Activated CD8-positive, alpha-beta memory T cell treated with anti-CD3 and anti-CD28 coated beads for 48 hours (primary cell): ENCODE data around the gene SLC35G4.
"Not testable (repeated sequence)": the region's sequence is repeated elsewhere in the genome, so short reads cannot be mapped to it uniquely, and the experiment has no call there.

ENCODE experiments used
- DNase-seq, 3 experiments: peaks; one replicate each; pipeline ENCODE4 v3.0.0-alpha.2; 2020; ENCODE audit warnings: low read depth in 2 of 3, low spot score in 2 of 3

The SLC35G4 gene

DNA sequence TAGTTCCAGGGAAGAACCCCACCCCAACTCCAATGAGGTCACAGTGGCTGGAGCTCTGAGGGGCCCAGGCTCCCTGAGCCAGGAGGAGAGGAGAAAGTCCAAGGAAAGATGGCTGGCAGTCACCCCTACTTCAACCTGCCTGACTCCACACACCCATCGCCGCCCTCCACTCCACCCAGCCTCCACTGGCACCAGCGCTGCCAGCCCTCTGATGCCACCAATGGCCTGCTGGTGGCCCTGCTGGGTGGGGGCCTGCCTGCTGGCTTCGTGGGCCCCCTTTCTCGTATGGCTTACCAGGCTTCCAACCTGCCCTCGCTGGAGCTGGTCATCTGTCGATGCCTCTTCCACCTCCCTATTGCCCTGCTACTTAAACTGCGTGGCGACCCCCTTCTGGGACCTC lies at the start of gene SLC35G4:
TSS of gene SLC35G4 (plus strand) at position 109 of the 400 bp plus-strand sequence. CDS start at position 109, 0 bp downstream.
- not testable (repeated sequence) for DNase-seq

DNA sequence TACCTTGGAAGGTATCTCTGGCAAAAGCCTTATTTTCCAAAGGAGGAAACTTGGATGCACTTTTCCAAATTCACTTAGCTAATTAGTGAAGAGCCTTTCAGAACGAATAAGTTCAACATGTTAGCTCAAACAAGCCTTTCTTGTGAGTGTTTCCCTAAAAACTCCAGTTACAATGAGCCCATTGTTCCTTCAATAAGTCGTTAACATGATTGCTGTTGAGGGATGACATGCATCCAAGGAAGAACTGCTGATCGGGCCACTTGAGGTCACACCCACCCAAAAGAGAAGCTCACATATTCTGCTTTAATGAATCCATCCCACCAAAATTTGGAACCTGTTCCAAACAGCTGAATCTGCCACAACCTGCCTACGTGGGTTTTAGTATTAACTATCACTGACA lies 48.1 kb upstream of the SLC35G4 start:
- no peak for DNase-seq

- DNase-seq, result no peak
Measured at GRCh38 chr18:11565716-11566115, 43.7 kb upstream of the SLC35G4 start.

- no peak for DNase-seq
Measured at GRCh38 chr18:11566236-11566965, 43.0 kb upstream of the SLC35G4 start.

DNA sequence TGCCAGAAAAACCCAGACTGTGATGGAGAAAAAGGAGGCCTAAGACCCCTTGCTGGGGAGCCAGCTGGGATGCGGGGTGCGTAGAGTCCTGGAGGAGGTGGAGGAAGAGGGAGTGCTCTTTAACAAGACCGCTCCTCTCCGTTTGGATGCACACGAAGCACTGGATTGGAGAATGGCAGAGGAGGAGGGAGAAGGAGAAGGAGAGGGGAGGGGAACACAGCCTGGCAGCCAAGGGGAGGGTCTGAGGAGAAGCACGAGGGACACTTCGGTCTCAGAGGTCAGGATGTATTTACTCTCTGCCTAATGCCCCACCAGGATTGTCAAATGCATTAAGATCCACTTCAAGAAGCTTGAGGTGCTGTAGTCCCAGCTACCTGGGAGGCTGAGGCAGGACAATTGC lies 42.0 kb upstream of the SLC35G4 start:
- no peak for DNase-seq

DNA sequence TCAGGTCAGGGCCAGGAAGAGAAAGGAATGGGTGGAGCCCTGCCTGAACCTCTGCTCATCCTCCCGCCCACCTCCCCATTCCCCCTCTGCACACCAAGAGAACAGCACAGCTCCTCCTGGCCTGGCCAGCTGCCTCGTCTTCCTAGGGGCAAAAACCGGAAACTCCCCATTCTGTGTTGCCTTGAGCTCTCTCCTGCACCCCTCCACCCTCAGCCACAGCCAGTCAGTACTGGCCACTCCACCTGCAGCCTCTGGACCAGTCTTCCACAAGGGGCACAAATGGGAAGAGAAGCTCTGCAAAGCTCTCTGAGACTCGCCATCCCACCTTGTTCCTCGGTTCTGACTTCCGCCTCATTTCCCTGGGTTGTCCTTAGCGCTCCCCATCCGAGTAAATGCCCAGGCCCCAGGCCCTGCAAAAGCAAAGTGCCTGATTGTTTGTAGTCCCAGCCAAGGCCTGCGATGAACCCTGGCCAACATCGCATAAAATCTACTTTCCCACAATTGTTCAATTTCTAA lies 39.3 kb upstream of the SLC35G4 start:
- DNase-seq, result no peak

GRCh38 chr18:11570769-11571412 lies 38.5 kb upstream of the SLC35G4 start:
- DNase-seq, result no peak

- DNase-seq, result no peak
Measured at GRCh38 chr18:11572201-11572600, 37.2 kb upstream of the SLC35G4 start.

DNA sequence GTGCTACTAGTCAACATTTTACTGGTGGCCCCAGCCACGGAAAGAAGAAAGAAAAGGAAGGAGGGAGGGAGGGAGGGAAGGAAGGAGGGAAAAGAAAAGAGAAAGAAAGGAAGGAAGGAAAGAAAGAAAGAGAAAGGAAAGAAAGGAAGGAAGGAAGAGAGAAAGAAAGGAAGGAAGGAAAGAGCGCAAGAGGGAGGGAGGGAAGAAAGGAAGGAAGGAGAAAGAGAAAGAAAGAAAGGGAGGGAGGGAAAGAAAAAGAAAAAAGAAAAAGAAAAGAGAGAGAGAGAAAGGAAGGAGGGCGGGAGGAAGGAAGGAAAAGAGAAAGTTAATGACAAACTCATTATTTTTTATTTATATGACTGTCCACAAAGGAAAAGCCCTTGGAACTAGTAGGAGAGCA lies 34.9 kb upstream of the SLC35G4 start:
- DNase-seq, result no peak

DNA sequence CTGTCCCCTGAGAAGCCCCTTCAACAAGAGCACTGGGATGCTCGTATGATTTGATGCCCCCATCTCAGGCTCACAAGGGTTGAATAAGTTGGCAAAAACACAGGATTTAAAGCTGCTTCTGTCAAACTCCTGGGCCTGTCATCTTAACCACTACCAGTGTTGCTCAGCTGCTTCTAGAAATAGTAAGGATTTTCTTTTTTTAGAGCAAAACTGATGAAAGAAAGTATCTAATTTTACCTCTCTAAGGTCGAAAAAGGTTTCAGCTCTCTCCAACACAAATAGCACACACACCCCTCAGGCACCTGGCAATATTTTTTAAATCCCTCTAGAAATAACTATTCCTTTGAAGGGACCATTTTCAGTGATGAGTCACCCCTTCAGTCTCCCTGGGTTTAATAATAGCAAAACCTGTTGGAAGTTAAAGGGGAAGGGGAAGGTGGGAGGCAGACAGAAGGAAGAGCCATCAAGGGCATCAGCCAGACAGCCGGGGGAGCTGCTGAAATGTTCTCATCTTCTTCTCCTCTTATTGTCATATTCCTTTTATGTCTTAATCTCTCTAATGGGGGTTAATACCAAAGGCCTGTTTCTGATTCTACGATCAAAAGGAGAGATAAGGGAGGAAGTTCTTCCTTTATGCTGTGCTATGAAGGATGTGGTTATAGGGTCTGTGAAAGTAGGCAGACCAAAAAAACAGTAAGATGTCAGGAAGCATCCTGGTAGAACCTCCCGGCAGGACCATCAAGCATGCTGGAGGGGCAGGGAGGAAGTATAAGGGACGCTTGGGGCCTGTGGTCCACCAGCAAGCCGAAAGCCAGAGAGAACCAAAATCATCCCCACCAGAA lies 31.9 kb upstream of the SLC35G4 start:
- DNase-seq, result no peak

- no peak for DNase-seq
Measured at GRCh38 chr18:11578799-11579198, 30.6 kb upstream of the SLC35G4 start.

DNA sequence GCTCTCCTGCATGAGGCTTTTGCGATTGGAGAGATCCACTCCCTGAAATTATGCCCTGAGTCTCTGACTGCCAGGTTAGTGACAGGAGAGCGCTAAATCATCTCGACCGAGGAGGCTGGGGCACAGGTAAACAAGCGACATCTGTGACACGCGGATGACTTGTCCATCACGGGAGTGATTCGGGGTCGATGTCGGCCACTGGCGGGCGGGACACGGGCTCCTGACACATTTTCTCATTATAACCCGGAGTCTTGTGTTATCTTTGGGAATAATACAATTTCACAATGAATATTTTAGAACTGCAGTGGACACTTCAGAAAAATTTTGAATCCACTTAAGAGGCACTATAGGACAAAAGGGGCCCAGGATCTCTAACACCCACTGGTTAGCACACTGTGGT lies 29.5 kb upstream of the SLC35G4 start:
- DNase-seq, result no peak

GRCh38 chr18:11581286-11581685 lies 28.1 kb upstream of the SLC35G4 start:
- no peak for DNase-seq

- DNase-seq, result no peak
Measured at GRCh38 chr18:11585596-11585995, 23.8 kb upstream of the SLC35G4 start.

DNA sequence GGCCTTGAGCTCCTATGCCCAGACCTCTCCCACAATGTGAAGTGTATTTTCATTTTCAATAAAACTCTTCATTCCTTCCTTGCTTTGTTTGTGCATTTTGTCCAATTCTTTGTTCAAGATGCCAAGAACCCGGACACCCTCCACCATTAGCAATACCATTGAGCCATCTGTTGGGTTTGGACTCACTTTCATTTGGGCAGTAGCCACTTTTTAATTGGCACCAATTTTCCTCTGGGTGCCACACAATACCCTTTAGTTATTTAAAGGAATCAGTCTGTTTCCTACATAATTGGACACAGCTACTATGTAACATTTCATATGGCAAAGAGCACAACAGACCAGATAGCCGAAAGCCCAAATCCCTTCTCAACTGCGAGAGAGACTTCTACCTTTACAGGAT lies 22.5 kb upstream of the SLC35G4 start:
- no peak for DNase-seq

GRCh38 chr18:11587432-11587831 lies 22.0 kb upstream of the SLC35G4 start:
- no peak for DNase-seq

DNA sequence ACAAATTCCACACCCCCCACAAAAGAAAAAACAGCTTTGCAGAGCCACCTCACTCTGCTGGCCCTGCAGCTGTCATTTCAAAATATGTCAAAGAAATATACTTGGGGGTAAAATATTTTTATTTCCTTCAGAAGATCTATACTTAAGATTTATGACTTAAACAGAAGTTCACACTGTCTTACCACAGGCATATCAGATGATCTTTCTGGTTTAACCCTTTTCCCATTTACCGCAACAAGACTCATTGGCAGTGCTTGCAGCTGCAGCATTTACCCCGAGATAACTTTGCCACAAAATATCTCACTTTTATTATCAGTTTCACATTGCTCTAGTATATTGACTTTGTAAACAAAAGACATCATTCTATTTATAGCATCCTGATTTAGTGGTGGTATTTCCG lies 21.6 kb upstream of the SLC35G4 start:
- DNase-seq, result no peak

DNA sequence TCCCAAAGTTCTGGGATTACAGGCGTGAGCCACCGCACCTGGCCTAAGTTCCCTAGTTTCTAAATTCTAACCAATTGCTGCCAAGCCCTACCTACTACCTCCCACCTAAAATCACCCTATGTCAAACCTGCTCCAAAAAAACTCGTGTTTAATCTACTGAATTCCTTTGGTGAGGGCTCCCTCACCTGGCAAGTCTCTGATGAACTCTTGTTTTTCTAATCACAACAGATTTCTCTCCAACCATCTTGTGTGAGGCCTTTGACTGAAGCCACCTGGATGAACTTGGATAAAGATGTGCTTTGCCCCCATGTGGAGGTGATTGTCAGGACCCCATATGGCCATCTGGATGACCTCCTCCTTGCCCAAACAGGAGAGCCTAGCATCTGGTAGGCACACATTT lies 17.4 kb upstream of the SLC35G4 start:
- no peak for DNase-seq

DNA sequence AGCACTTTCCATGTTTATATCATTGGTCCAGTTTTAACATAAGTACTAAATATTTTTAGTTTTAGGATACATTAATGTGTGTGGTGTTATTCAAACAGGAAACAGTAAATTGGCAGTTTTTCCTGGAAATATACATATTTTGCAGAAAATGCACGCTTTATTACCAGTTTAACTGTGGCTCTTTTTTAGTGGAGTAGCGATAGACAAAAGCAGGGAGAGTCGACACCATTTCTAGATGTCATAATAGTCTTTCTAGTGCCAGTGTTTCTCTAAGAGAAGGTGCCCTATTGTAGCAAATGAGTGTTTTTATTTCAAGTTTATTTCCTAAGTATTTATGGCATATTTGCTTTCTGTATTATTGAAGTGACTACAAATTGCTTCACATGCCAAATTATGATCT lies 9.1 kb upstream of the SLC35G4 start:
- no peak for DNase-seq

- no peak for DNase-seq
Measured at GRCh38 chr18:11607906-11608305, 1.5 kb upstream of the SLC35G4 start.

- DNase-seq, result not testable (repeated sequence)
Measured at GRCh38 chr18:11608618-11609017, 778 bp upstream of the SLC35G4 start.

- not testable (repeated sequence) for DNase-seq
Measured at GRCh38 chr18:11613073-11613472, 3.7 kb downstream of the SLC35G4 start.
